Psoas muscle (tissue), 8 donors: ENCODE results near the gene PRTG. TPM values are rescaled to one million over a fixed set of nuclear protein-coding genes. Genes with fewer than 3 reads are reported as not detected.

Experiments
- ATAC-seq, 4 donors: fragments of 200-7000 bp; cut with Tn5 transposase; one replicate each; pipeline ENCODE4 v1.9.1; 2020; ENCODE audit warnings: moderate library complexity in 3 of 4, mild to moderate bottlenecking in 2 of 4
- DNase-seq, 2 donors: peaks; one replicate each; pipeline ENCODE4 v3.0.0-alpha.2; 2020
- H3K27ac ChIP-seq: fragments of 200-600 bp; one replicate; pipeline ENCODE4 v1.8.0; 2022
- H3K27me3 ChIP-seq, 3 donors: fragments of 200-600 bp in 1 of 3; one replicate each; pipeline versions ENCODE4 v1.6.1 to v1.8.0; 2013 to 2022; ENCODE audit warnings: low read length in 2 of 3, mild to moderate bottlenecking in 2 of 3, moderate library complexity in 1 of 3; ENCODE audit not compliant: insufficient read depth in 3 of 3
- H3K36me3 ChIP-seq, 2 donors: fragments of 200-600 bp in 1 of 2; one replicate each; pipeline versions ENCODE4 v1.6.1 to v1.8.0; 2013 to 2022; ENCODE audit warnings: low read depth in 1 of 2, mild to moderate bottlenecking in 1 of 2, moderate library complexity in 1 of 2; ENCODE audit not compliant: insufficient read depth in 1 of 2
- H3K4me1 ChIP-seq: fragments of 200-600 bp; one replicate; pipeline ENCODE4 v1.8.0; 2022
- H3K4me3 ChIP-seq: fragments of 200-600 bp; one replicate; pipeline ENCODE4 v1.8.0; 2022; ENCODE audit warnings: mild to moderate bottlenecking
- H3K9me3 ChIP-seq: fragments of 200-600 bp; one replicate; pipeline ENCODE4 v1.8.0; 2022
- WGBS, 3 donors: extraction: QIAGEN DNeasy Blood & Tissue Kit; methylation state at CpG; one replicate each; pipeline versions ENCODE4 v1.1.6 to v1.1.7; 2013; 5-methylcytosine and 5-hydroxymethylcytosine counted together
- intact Hi-C, 2 donors: fragments of 100-400 bp; cut with DNase I; formaldehyde crosslinking; loops; one replicate each; pipeline versions ENCODE4 v1.11.0 to v1.14.2; 2022
- polyA plus RNA-seq, 3 donors: library from polyadenylated mRNA; stranded (reverse); fragments of 200-250 nt; gene quantifications; one replicate each; pipeline ENCODE4 v1.2.3, GENCODE V29; 2013
- total RNA-seq, 4 donors: library from RNA; stranded (reverse); fragmentation: NEBNext Ultra II Directional in 2 of 4; extraction: Animal tissue kit (Norgen Biotek cat#: 25700) in 2 of 4; gene quantifications; one replicate each; pipeline versions ENCODE4 v1.2.1 to v1.2.4, GENCODE V29; 2021 to 2023
- TF ChIP-seq, protein P1 (sequence below): fragments of 200-600 bp; IDR thresholded peaks from one replicate; pipeline ENCODE4 v1.8.0; 2022; ENCODE audit warnings: antibody characterized with exemption
- donor health status: healthy with polysubstance abuse.
- donor health status: DM: no; HTN: no; CAD: no; lungs with moderate emphysema.
- donor health status: Bipolar disorder and iron deficiency.
- donor health status: healthy.
- donor health status: DM: yes; HTN: yes; CAD: no.
- donor health status: DM: no; HTN: no; CAD: no.
- donor health status: DM: no; HTN: no; CAD: no.
- donor health status: DM: yes; HTN: yes; CAD: no.

PRTG gene
- total and polyA plus RNA-seq, 7 donors, result 0.15 to 1.1 (median 0.46) TPM

DNA sequence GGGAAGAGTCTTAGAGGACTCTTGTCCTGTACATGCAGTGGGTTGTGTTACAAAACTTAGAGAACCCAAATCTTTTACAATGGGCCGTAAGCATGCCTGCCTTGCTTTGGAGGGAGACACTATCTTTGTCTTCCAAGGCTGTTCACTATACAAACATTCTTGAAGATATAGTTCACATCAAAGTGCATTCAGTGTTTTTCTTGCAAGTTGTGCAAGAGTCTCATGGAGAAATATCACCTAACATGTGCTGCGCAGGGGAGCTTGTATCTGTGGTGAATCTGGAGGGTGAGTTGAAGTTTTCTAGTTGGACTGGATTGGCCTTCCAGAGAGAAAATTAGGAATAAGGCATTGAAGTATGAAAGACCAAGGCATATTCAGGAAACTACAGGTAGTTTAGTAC lies 7.8 kb upstream of the PRTG start:
- DNase-seq, result no peak
- no peaks in the 10 kb centered on the region for H3K36me3 ChIP-seq
- ATAC-seq, result no peak
- no peaks in the 10 kb centered on the region for H3K4me1 ChIP-seq
- TF ChIP-seq, protein P1, sequence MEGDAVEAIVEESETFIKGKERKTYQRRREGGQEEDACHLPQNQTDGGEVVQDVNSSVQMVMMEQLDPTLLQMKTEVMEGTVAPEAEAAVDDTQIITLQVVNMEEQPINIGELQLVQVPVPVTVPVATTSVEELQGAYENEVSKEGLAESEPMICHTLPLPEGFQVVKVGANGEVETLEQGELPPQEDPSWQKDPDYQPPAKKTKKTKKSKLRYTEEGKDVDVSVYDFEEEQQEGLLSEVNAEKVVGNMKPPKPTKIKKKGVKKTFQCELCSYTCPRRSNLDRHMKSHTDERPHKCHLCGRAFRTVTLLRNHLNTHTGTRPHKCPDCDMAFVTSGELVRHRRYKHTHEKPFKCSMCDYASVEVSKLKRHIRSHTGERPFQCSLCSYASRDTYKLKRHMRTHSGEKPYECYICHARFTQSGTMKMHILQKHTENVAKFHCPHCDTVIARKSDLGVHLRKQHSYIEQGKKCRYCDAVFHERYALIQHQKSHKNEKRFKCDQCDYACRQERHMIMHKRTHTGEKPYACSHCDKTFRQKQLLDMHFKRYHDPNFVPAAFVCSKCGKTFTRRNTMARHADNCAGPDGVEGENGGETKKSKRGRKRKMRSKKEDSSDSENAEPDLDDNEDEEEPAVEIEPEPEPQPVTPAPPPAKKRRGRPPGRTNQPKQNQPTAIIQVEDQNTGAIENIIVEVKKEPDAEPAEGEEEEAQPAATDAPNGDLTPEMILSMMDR, result no peak
- intact Hi-C loops, result loop anchor here in 1 of 2 donors (10.0 kb wide), 1 partner anchor 64 kb away; no protein-coding TSS in a partner anchor
- H3K27ac ChIP-seq, result no peak overlapping the region
- H3K9me3 ChIP-seq, result no peaks in the 10 kb centered on the region
- WGBS, 3 donors, result 94 to 96% (median 95%) methylated on average over 2 of the region's 2 CpGs
- no peaks in the 10 kb centered on the region for H3K27me3 ChIP-seq
- H3K4me3 ChIP-seq, result no peak overlapping the region

DNA sequence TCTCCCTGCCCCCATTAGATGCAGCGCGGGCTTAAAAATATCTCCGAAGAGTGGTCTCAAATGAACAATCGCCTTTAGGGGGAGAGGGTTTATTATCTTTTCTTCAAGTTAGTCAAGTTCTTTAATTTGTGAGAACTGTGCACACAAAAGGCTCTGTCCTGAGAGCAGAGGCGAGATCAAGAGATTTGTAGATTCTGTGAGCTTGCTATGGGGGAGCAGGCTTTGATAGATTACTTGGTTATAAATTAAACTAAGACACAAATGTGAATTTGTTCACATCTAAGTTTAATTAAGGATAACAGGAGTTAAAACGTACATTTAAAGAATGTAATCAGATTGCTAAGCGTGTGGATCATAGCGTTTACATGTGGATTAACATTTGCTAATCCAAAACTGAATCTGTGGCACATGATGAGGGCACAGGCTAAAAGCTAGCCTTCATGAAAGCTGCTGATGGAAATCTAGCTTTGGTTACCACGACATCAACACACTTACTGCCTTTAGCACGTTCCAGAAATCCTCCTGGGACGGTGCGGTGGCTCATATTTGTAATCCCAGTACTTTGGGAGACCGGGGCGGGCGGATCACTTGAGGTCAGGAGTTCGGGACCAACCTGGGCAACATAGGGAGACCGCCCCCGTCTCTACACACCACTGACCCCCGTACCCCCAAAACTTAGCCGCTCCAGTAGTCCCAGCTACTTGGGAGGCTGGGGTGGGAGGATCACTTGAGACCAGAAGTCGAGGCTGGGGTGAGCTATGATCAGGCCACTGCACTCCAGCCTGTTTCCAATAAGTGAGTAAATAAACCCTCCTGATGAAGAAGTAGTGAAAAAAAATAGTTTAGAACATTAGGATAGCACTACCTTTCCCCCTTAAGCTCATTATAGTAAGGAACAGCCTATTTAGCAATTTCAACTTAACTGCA lies 1.0 kb upstream of the PRTG start:
- H3K27me3 ChIP-seq, result peaks cover 0 to 17% (median 3%) of the 10 kb centered on the region in 3 donors
- no peak for ATAC-seq
- TF ChIP-seq, protein P1, result no peak
- H3K4me1 ChIP-seq, result no peaks in the 10 kb centered on the region
- intact Hi-C loops, result no loop called here
- peak overlapping the region; percentile 92 for H3K4me3 ChIP-seq
- H3K36me3 ChIP-seq, result no peaks in the 10 kb centered on the region
- no peak for DNase-seq
- peak overlapping the region; percentile 55 for H3K27ac ChIP-seq
- no peaks in the 10 kb centered on the region for H3K9me3 ChIP-seq
- WGBS, 3 donors, result 40 to 46% (median 45%) methylated on average over 21 of the region's 21 CpGs

DNA sequence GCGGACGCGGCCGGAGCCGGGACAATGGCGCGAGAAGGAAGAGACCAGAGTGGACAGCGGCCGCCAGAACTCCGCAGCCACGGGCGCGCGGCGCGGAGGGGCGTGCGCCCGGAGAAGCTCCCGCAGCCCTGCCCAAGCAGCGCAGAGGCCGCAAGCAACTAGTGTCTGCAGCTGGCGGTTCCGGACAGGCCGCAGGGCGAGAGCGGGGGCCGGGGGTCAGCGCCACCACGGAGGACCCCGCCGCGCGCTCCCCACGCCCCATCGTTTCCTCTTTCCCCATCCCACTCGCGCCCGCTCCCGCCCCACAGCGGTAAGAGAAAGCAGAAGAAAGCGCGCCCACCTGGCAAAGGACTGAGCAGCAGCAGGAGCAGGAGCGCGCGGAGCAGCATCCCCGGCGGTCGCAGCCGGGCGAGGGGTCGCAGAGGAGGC lies 440 bp downstream of the PRTG start:
- H3K27me3 ChIP-seq, result peaks cover 0 to 17% (median 3%) of the 10 kb centered on the region in 3 donors
- peak overlapping the region; percentile 92 for H3K4me3 ChIP-seq
- H3K36me3 ChIP-seq, result no peaks in the 10 kb centered on the region
- peak; percentile 45 to 68 (median 64) for ATAC-seq
- H3K27ac ChIP-seq, result peak overlapping the region; percentile 55
- no peaks in the 10 kb centered on the region for H3K4me1 ChIP-seq
- intact Hi-C loops, result no loop called here
- TF ChIP-seq, protein P1, result no peak
- no peaks in the 10 kb centered on the region for H3K9me3 ChIP-seq
- 0% methylated on average over 21 to 52 of the region's 52 CpGs for whole genome bisulfite sequencing, 3 donors
- DNase-seq, result peak in 1 of 2 donors; percentile 61

DNA sequence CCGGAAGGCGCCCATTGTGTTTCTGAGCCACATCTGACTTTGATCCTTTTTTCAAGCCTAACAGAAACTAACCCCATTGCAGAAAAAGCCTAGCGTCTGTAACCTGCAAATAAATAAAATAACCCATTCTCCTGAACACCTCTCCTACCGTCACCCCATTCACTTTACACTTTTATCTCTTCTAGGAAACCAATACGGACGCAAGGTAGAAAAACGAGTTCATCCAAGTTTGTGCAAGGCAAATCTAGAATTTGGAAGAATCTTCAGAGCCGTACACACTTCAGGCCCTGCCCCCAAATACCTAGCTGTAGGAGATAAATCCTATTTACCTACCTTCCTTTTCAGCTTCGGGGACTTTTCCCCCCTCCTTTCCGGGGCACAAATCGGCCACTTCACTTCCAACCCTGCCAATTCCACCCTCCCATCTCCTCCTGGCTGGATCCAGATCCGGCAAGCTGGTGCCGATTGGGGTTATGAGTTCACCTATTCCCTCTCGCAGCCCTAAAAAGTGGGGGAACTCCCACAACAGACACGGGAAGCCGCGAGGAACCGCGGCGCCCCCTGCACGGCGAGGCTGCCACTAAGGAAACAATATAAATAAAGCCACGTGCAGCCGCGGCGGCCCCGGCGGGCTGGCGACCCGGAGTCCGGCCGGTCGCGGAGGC lies 987 bp downstream of the PRTG start:
- peak in 1 of 2 donors; percentile 59 for DNase-seq
- Histone ChIP-seq H3K27me3 (peaks cover 0 to 17% (median 3%) of the 10 kb centered on the region in 3 donors), H3K36me3 (no peaks in the 10 kb centered on the region), H3K9me3 (no peaks in the 10 kb centered on the region), H3K4me1 (no peaks in the 10 kb centered on the region), H3K27ac (no peak overlapping the region), H3K4me3 (peak overlapping the region; percentile 92)
- intact Hi-C loops, result no loop called here
- peak in 1 of 4 donors; percentile 39 for ATAC-seq
- TF ChIP-seq, protein P1, result no peak
- WGBS, 3 donors, result 2 to 4% (median 3%) methylated on average over 34 of the region's 34 CpGs
